C4-2B (cell line): ENCODE measurements around the gene SRF.
A peak's percentile ranks its signal among the peaks of the same experiment; 100 is the strongest.

Source experiments
- H3K27ac ChIP-seq: fragments of 450-650 bp; 2 replicates; pipeline ENCODE4 v1.5.1; 2017
- CTCF ChIP-seq: fragments of 450-650 bp; conservative IDR thresholded peaks from 2 replicates; pipeline ENCODE4 v1.5.1; 2017; ENCODE audit warnings: mild to moderate bottlenecking
- ZFX ChIP-seq: fragments of 450-650 bp; IDR thresholded peaks from 2 replicates; pipeline ENCODE4 v1.6.1; 2017

SRF gene

GRCh38 chr6:43149265-43149664 is 21.8 kb upstream of the SRF start:
- peak overlapping the region; percentile 75 for H3K27ac ChIP-seq
- no peak for TF ChIP-seq ZFX
- TF ChIP-seq CTCF = no peak

GRCh38 chr6:43150051-43150751 is 20.9 kb upstream of the SRF start:
- H3K27ac ChIP-seq = peak overlapping the region; percentile 75
- TF ChIP-seq CTCF (no peak), ZFX (no peak)

- H3K27ac ChIP-seq = no peak overlapping the region
- TF ChIP-seq ZFX (no peak), CTCF (no peak)
These were observed 11.5 kb upstream of the SRF start for GRCh38 chr6:43159599-43159998.

GRCh38 chr6:43163899-43164298 is 7.2 kb upstream of the SRF start:
- no peak for TF ChIP-seq ZFX
- no peak for TF ChIP-seq CTCF
- H3K27ac ChIP-seq = no peak overlapping the region

- H3K27ac ChIP-seq = peak overlapping the region; percentile 90
- no peak for TF ChIP-seq CTCF
- TF ChIP-seq ZFX = no peak
These were observed 595 bp upstream of the SRF start for GRCh38 chr6:43170417-43170930.

GRCh38 chr6:43171707-43172103 is 636 bp downstream of the SRF start:
- TF ChIP-seq ZFX (peak; percentile 88), CTCF (no peak)
- H3K27ac ChIP-seq = peak overlapping the region; percentile 90

GRCh38 chr6:43172104-43173007 is 1.3 kb downstream of the SRF start:
- TF ChIP-seq ZFX (no peak), CTCF (no peak)
- H3K27ac ChIP-seq = peak overlapping the region; percentile 90
